Measurements from ENCODE around the gene ICAM1. TPM values are rescaled to one million over a fixed set of nuclear protein-coding genes. Genes with fewer than 3 reads are reported as not detected.
A peak's percentile ranks its signal among the peaks of the same experiment; 100 is the strongest.

ICAM1 gene
- total and polyA plus RNA-seq, 2 of the 8 experiments (the other 6 are each of a cell fraction or from before 2014, with no cell fraction given) = 4.0 to 9.4 TPM

GRCh38 chr19:10269333-10270179 is 1.4 kb upstream of the ICAM1 start (continued):
- TF ChIP-seq TAF1 (IDR thresholded peaks at IDR 0.05; ENCODE audit: low read depth, low read length) = no peak
- TF ChIP-seq KDM4A (IDR thresholded peaks at IDR 0.05; ENCODE audit: low read depth, low read length, severe bottlenecking) = peak; percentile 36
- no peak for TF ChIP-seq POLR2AphosphoS5 (IDR thresholded peaks at IDR 0.05; ENCODE audit: low read depth, low read length)
- peak; percentile 46; the same call in 1 of the 2 replicates for TF ChIP-seq SUZ12 (IDR thresholded peaks at IDR 0.05; ENCODE audit: low read length)
- peak; percentile 30 for TF ChIP-seq NANOG (IDR thresholded peaks at IDR 0.05; ENCODE audit: insufficient read depth, low read depth, low read length, poor library complexity, severe bottlenecking)
- TF ChIP-seq CHD2 (IDR thresholded peaks at IDR 0.05; ENCODE audit: low read length) = no peak
- no peak for TF ChIP-seq POLR2A (IDR thresholded peaks at IDR 0.05; ENCODE audit: control extremely low read depth in 1 of 2, low read depth in 2 of 2, low read length in 2 of 2)
- TF ChIP-seq TAF7 (optimal IDR thresholded peaks at IDR 0.05; ENCODE audit: borderline replicate concordance, low read depth, low read length) = peak; percentile 33
- TF ChIP-seq GTF2F1 (IDR thresholded peaks at IDR 0.05; ENCODE audit: borderline replicate concordance, low read depth, low read length) = no peak
- TF ChIP-seq RFX5 (IDR thresholded peaks at IDR 0.05; ENCODE audit: borderline replicate concordance, low read depth, low read length) = 0 out of 2 replicates have a peak, but pooled peaks have one; percentile 10
- TF ChIP-seq CREB1 (IDR thresholded peaks at IDR 0.05) = no peak
- peak; percentile 71; the same call in 1 of the 2 replicates for TF ChIP-seq MAX (IDR thresholded peaks at IDR 0.05)
- no peak for TF ChIP-seq CBX5 (IDR thresholded peaks at IDR 0.05; ENCODE audit: low read depth, low read length)
- peak; percentile 94 to 97 for TF ChIP-seq RAD21 (IDR thresholded peaks at IDR 0.05 in 1 of 2, conservative IDR thresholded peaks at IDR 0.05 in 1 of 2; ENCODE audit: low read depth in 2 of 2, low read length in 2 of 2)
- no peak for TF ChIP-seq CTBP2 (IDR thresholded peaks at IDR 0.05; ENCODE audit: borderline replicate concordance, insufficient read depth, insufficient read length, low read length)
- TF ChIP-seq RXRA (IDR thresholded peaks at IDR 0.05; ENCODE audit: insufficient read depth, low read depth, low read length) = no peak
- TF ChIP-seq BCL11A (IDR thresholded peaks at IDR 0.05; ENCODE audit: low read depth in 2 of 2, low read length in 2 of 2) = no peak
- TF ChIP-seq ATF2 (IDR thresholded peaks at IDR 0.05; ENCODE audit: low read length) = no peak
- 0 out of 2 replicates have a peak, but pooled peaks have one; percentile 16 for TF ChIP-seq GABPA (IDR thresholded peaks at IDR 0.05; ENCODE audit: borderline replicate concordance, insufficient read depth, low read length)
- no peak for TF ChIP-seq HDAC6 (IDR thresholded peaks at IDR 0.05; ENCODE audit: low read depth, low read length)

Data from H1 (cell line).